Breast epithelium (tissue), 3 donors: ENCODE data around the gene CD44.

Source experiments
- POLR2A ChIP-seq: fragments of 450-650 bp; IDR thresholded peaks from one replicate; pipeline ENCODE4 v1.6.1; 2016; ENCODE audit warnings: antibody characterized with exemption, mild to moderate bottlenecking, moderate library complexity
- POLR2AphosphoS5 ChIP-seq, 3 donors: sonication (generic); formaldehyde crosslinking; IDR thresholded peaks; one replicate each; pipeline ENCODE4 v1.6.1; 2017; ENCODE audit warnings: antibody characterized with exemption in 3 of 3
- TF ChIP-seq, protein P1 (sequence below), 3 donors: fragments of 450-650 bp; IDR thresholded peaks; one replicate each; pipeline ENCODE4 v1.5.1; 2016 to 2017; ENCODE audit warnings: antibody characterized with exemption in 3 of 3, mild to moderate bottlenecking in 3 of 3, moderate library complexity in 3 of 3

- TF ChIP-seq, protein P1, sequence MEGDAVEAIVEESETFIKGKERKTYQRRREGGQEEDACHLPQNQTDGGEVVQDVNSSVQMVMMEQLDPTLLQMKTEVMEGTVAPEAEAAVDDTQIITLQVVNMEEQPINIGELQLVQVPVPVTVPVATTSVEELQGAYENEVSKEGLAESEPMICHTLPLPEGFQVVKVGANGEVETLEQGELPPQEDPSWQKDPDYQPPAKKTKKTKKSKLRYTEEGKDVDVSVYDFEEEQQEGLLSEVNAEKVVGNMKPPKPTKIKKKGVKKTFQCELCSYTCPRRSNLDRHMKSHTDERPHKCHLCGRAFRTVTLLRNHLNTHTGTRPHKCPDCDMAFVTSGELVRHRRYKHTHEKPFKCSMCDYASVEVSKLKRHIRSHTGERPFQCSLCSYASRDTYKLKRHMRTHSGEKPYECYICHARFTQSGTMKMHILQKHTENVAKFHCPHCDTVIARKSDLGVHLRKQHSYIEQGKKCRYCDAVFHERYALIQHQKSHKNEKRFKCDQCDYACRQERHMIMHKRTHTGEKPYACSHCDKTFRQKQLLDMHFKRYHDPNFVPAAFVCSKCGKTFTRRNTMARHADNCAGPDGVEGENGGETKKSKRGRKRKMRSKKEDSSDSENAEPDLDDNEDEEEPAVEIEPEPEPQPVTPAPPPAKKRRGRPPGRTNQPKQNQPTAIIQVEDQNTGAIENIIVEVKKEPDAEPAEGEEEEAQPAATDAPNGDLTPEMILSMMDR (IDR thresholded peaks at IDR 0.05): no peak
- TF ChIP-seq POLR2A: no peak
- no peak for TF ChIP-seq POLR2AphosphoS5 (IDR thresholded peaks at IDR 0.05)
Measured at GRCh38 chr11:35098855-35099254, 40.1 kb upstream of the CD44 start.
